ENCODE measurements around the gene DNAJC21.
A peak's percentile ranks its signal among the peaks of the same experiment; 100 is the strongest.

The DNAJC21 gene

GRCh38 chr5:35002459-35002858 is 73.1 kb downstream of the DNAJC21 start:
- TF ChIP-seq TCF4 (CRISPR knock-in tag; IDR thresholded peaks at IDR 0.05; ENCODE audit: borderline replicate concordance): no peak
- TF ChIP-seq ARNTL (CRISPR knock-in tag; IDR thresholded peaks at IDR 0.05; ENCODE audit: borderline replicate concordance, low read depth): no peak
- no peak for TF ChIP-seq TSHZ2 (CRISPR knock-in tag; IDR thresholded peaks at IDR 0.05)
- TF ChIP-seq CREB5 (CRISPR knock-in tag; IDR thresholded peaks at IDR 0.05; ENCODE audit: low read depth): no peak
- TF ChIP-seq ZC3H10 (CRISPR knock-in tag; IDR thresholded peaks at IDR 0.05): no peak
- TF ChIP-seq PATZ1 (CRISPR knock-in tag; IDR thresholded peaks at IDR 0.05; ENCODE audit: borderline replicate concordance): no peak
- no peak for TF ChIP-seq GLIS3 (CRISPR knock-in tag; IDR thresholded peaks at IDR 0.05)
- TF ChIP-seq ZFP3 (CRISPR knock-in tag; IDR thresholded peaks at IDR 0.05): no peak
- TF ChIP-seq ZNF565 (CRISPR knock-in tag; conservative IDR thresholded peaks at IDR 0.05; ENCODE audit: low read depth): no peak
- TF ChIP-seq SNAI2 (CRISPR knock-in tag; IDR thresholded peaks at IDR 0.05): no peak
- TF ChIP-seq PPARA (CRISPR knock-in tag; IDR thresholded peaks at IDR 0.05; ENCODE audit: borderline replicate concordance): no peak
- no peak for TF ChIP-seq RARB (CRISPR knock-in tag; IDR thresholded peaks at IDR 0.05)
- TF ChIP-seq ZNF8 (CRISPR knock-in tag; IDR thresholded peaks at IDR 0.05): no peak
- no peak for TF ChIP-seq TOX (CRISPR knock-in tag; IDR thresholded peaks at IDR 0.05; ENCODE audit: borderline replicate concordance)
- TF ChIP-seq BACH2 (CRISPR knock-in tag; IDR thresholded peaks at IDR 0.05; ENCODE audit: borderline replicate concordance): no peak
- TF ChIP-seq CSRNP3 (CRISPR knock-in tag; IDR thresholded peaks at IDR 0.05): no peak
- no peak for TF ChIP-seq ZFP30 (CRISPR knock-in tag; IDR thresholded peaks at IDR 0.05)
- no peak for ATAC-seq

GRCh38 chr5:35003018-35003957 is 73.9 kb downstream of the DNAJC21 start:
- peak; percentile 94 for TF ChIP-seq ZFP30 (CRISPR knock-in tag; IDR thresholded peaks at IDR 0.05)
- no peak for TF ChIP-seq ESRRG (CRISPR knock-in tag; IDR thresholded peaks at IDR 0.05)
- TF ChIP-seq CSRNP3 (CRISPR knock-in tag; IDR thresholded peaks at IDR 0.05): no peak
- no peak for TF ChIP-seq ZNF8 (CRISPR knock-in tag; IDR thresholded peaks at IDR 0.05)
- no peak for TF ChIP-seq ZNF70 (CRISPR knock-in tag; IDR thresholded peaks at IDR 0.05)
- peak; percentile 93 for ATAC-seq

GRCh38 chr5:35004200-35004599 is 74.8 kb downstream of the DNAJC21 start:
- TF ChIP-seq CSDC2 (CRISPR knock-in tag; IDR thresholded peaks at IDR 0.05) (no peak), ARNTL (CRISPR knock-in tag; IDR thresholded peaks at IDR 0.05; ENCODE audit: borderline replicate concordance, low read depth) (no peak), CSRNP3 (CRISPR knock-in tag; IDR thresholded peaks at IDR 0.05) (no peak), ZFP3 (CRISPR knock-in tag; IDR thresholded peaks at IDR 0.05) (no peak), ZC3H10 (CRISPR knock-in tag; IDR thresholded peaks at IDR 0.05) (no peak)

More at GRCh38 chr5:35004200-35004599, 74.8 kb downstream of the DNAJC21 start:
- no peak for ATAC-seq
